Adrenal gland (tissue), 5 donors: ENCODE measurements around the gene NFATC2IP.

ENCODE experiments used
- CTCF ChIP-seq, 6 experiments: fragments of 450-650 bp in 4 of 6; fragments of 200-600 bp in 2 of 6; sonication (generic) in 1 of 6; IDR thresholded peaks; 1 replicate in 5 of 6; 2 replicates in 1 of 6; pipeline versions ENCODE4 v1.5.1 to v1.8.0; 2016 to 2021; ENCODE audit warnings: antibody characterized with exemption in 6 of 6, mild to moderate bottlenecking in 2 of 6, moderate library complexity in 1 of 6
- POLR2A ChIP-seq, 2 donors: fragments of 450-650 bp; IDR thresholded peaks; one replicate each; pipeline ENCODE4 v1.6.1; 2017; ENCODE audit warnings: antibody characterized with exemption in 2 of 2, mild to moderate bottlenecking in 2 of 2, moderate library complexity in 1 of 2
- donor health status: DM: no; HTN: no; CAD: no.

- TF ChIP-seq CTCF (IDR thresholded peaks at IDR 0.05) (no peak), POLR2A (IDR thresholded peaks at IDR 0.05) (no peak)
These were observed 25.9 kb upstream of the NFATC2IP start, which contains the start of gene RABEP2 for GRCh38 chr16:28924762-28925385.
